HepG2 (cell line): ENCODE measurements around the gene WASHC4.

Experiments used
- BHLHE40 ChIP-seq: IDR thresholded peaks from 2 replicates; pipeline ENCODE4 v1.6.1; 2011; ENCODE audit warnings: low read length, improper control_type of control experiment
- DZIP1 ChIP-seq: sonication (generic); formaldehyde crosslinking; IDR thresholded peaks from 2 replicates; pipeline ENCODE4 v1.5.0; 2020; ENCODE audit warnings: mild to moderate bottlenecking, missing genetic modification reagents
- ELK4 ChIP-seq: sonication (generic); formaldehyde crosslinking; IDR thresholded peaks from 2 replicates; pipeline ENCODE4 v1.9.0; 2021; ENCODE audit warnings: missing genetic modification reagents, borderline replicate concordance
- EZH2 ChIP-seq: conservative IDR thresholded peaks from 2 replicates; pipeline ENCODE4 v1.6.1; 2012; ENCODE audit warnings: mild to moderate bottlenecking, low read depth, low read length, moderate library complexity
- HNF4G ChIP-seq, 2 experiments: sonication (generic) in 1 of 2; formaldehyde crosslinking in 1 of 2; IDR thresholded peaks; 2 replicates each; pipeline versions ENCODE4 v1.4.0 to v1.6.1; 2011 to 2020; ENCODE audit warnings: borderline replicate concordance in 2 of 2, low read depth in 2 of 2, mild to moderate bottlenecking in 2 of 2, low read length in 1 of 2, missing genetic modification reagents in 1 of 2, moderate library complexity in 1 of 2
- PBX2 ChIP-seq: IDR thresholded peaks from 2 replicates; pipeline ENCODE4 v1.6.1; 2016; ENCODE audit warnings: control low read depth
- RXRA ChIP-seq: sonication (generic); formaldehyde crosslinking; IDR thresholded peaks from 2 replicates; pipeline ENCODE4 v1.5.1; 2020; ENCODE audit warnings: missing genetic modification reagents
- SMARCE1 ChIP-seq: fragments of 450-650 bp; IDR thresholded peaks from 2 replicates; pipeline ENCODE4 v1.6.1; 2017; ENCODE audit warnings: borderline replicate concordance
- ZNF224 ChIP-seq: sonication (generic); formaldehyde crosslinking; IDR thresholded peaks from 2 replicates; pipeline ENCODE4 v1.5.0; 2020; ENCODE audit warnings: mild to moderate bottlenecking, missing genetic modification reagents
- ZNF24 ChIP-seq: fragments of 450-650 bp; IDR thresholded peaks from 2 replicates; pipeline ENCODE4 v1.6.1; 2017; ENCODE audit warnings: antibody characterized with exemption, mild to moderate bottlenecking
- ZNF343 ChIP-seq: sonication (generic); formaldehyde crosslinking; IDR thresholded peaks from 2 replicates; pipeline ENCODE4 v1.4.0; 2020; ENCODE audit warnings: mild to moderate bottlenecking, missing genetic modification reagents
- ZNF496 ChIP-seq: sonication (generic); formaldehyde crosslinking; IDR thresholded peaks from 2 replicates; pipeline ENCODE4 v1.8.1; 2023; ENCODE audit warnings: mild to moderate bottlenecking, moderate library complexity, missing genetic modification reagents; ENCODE audit not compliant: insufficient replicate concordance

- no peak for TF ChIP-seq PBX2 (CRISPR knock-in tag)
- no peak for TF ChIP-seq EZH2
- TF ChIP-seq ZNF224 (CRISPR knock-in tag) = no peak
- TF ChIP-seq BHLHE40 = no peak
- TF ChIP-seq DZIP1 (CRISPR knock-in tag) = no peak
- no peak for TF ChIP-seq ELK4 (CRISPR knock-in tag)
- no peak for TF ChIP-seq HNF4G (IDR thresholded peaks at IDR 0.05; ENCODE audit: borderline replicate concordance, low read depth, low read length)
- TF ChIP-seq HNF4G (CRISPR knock-in tag; IDR thresholded peaks at IDR 0.05; ENCODE audit: borderline replicate concordance, low read depth) = no peak
- TF ChIP-seq ZNF24 = no peak
- TF ChIP-seq ZNF496 (CRISPR knock-in tag) = no peak
- TF ChIP-seq RXRA (CRISPR knock-in tag) = no peak
- TF ChIP-seq SMARCE1 = no peak
- no peak for TF ChIP-seq ZNF343 (CRISPR knock-in tag)
These were observed 51.3 kb downstream of the WASHC4 start for GRCh38 chr12:105158876-105159275.
